ENCODE results near the gene KDM7A. TPM values are rescaled to one million over a fixed set of nuclear protein-coding genes. Genes with fewer than 3 reads are reported as not detected.

KDM7A gene
- total and polyA plus RNA-seq, 9 of the 15 experiments (the other 6 are each of a cell fraction or from before 2014, with no cell fraction given) = 0.90 to 8.4 (median 7.0) TPM

GRCh38 chr7:140200061-140200989 is 23.5 kb upstream of the KDM7A start (continued):
- TF ChIP-seq PBX2 (CRISPR knock-in tag; IDR thresholded peaks at IDR 0.05; ENCODE audit: low read depth) (no peak), PBX2 (tag; conservative IDR thresholded peaks at IDR 0.05; ENCODE audit: low read depth) (peak; percentile 42; the same call in 1 of the 2 replicates), ETV1 (tag; conservative IDR thresholded peaks at IDR 0.05; ENCODE audit: low read depth) (no peak), SRF (CRISPR knock-in tag; IDR thresholded peaks at IDR 0.05) (peak in 1 of 2 experiments; percentile 15; a peak in 1 of 4 replicates), ZNF764 (CRISPR knock-in tag; IDR thresholded peaks at IDR 0.05; ENCODE audit: low read depth) (no peak), CTBP1 (IDR thresholded peaks at IDR 0.05; ENCODE audit: borderline replicate concordance) (peak; percentile 84), SOX6 (IDR thresholded peaks at IDR 0.05) (peak; percentile 93), DIDO1 (tag; IDR thresholded peaks at IDR 0.05; ENCODE audit: low read depth) (peak; percentile 76), NCOA1 (IDR thresholded peaks at IDR 0.05; ENCODE audit: low read depth) (peak; percentile 67), FOXK2 (conservative IDR thresholded peaks at IDR 0.05 in 1 of 2, IDR thresholded peaks at IDR 0.05 in 1 of 2; ENCODE audit: low read depth in 2 of 2) (peak; percentile 89 to 92), ZNF121 (CRISPR knock-in tag; conservative IDR thresholded peaks at IDR 0.05) (peak; percentile 97), ZBTB11 (CRISPR knock-in tag; IDR thresholded peaks at IDR 0.05) (0 out of 6 replicates have a peak, but pooled peaks of 1 of the 3 experiments have one; percentile 18), SPI1 (IDR thresholded peaks at IDR 0.05; ENCODE audit: borderline replicate concordance, low read depth, low read length) (no peak), EP400 (IDR thresholded peaks at IDR 0.05) (peak; percentile 53), PURB (CRISPR knock-in tag; IDR thresholded peaks at IDR 0.05; ENCODE audit: low read depth) (no peak)

Measured in K562 (cell line).